Chondrocyte (in vitro differentiated cells): Measurements from ENCODE around the gene NDE1. TPM values are rescaled to one million over a fixed set of nuclear protein-coding genes. Genes with fewer than 3 reads are reported as not detected.

ENCODE experiments used
- DNase-seq: peaks from one replicate; pipeline ENCODE4 v3.0.0; 2021; ENCODE audit warnings: mixed read lengths, low spot score
- H3K27ac Mint-ChIP-seq: one replicate; pipeline ENCODE4 v1.8.0; 2021; ENCODE audit warnings: mild to moderate bottlenecking, moderate library complexity, mixed read lengths; ENCODE audit not compliant: unreplicated experiment
- H3K27me3 Mint-ChIP-seq: 2 replicates; pipeline ENCODE4 v1.8.0; 2021; ENCODE audit warnings: low read depth, mixed read lengths
- H3K36me3 Mint-ChIP-seq: 2 replicates; pipeline ENCODE4 v1.8.0; 2021; ENCODE audit warnings: low read depth, mixed read lengths
- H3K4me1 Mint-ChIP-seq: 2 replicates; pipeline ENCODE4 v1.8.0; 2021; ENCODE audit warnings: low read depth, mild to moderate bottlenecking, mixed read lengths
- H3K4me3 Mint-ChIP-seq: one replicate; pipeline ENCODE4 v1.8.0; 2021; ENCODE audit warnings: mild to moderate bottlenecking, moderate library complexity, mixed read lengths; ENCODE audit not compliant: unreplicated experiment
- H3K9me3 Mint-ChIP-seq: 2 replicates; pipeline ENCODE4 v1.8.0; 2021; ENCODE audit warnings: low read depth, mixed read lengths
- total RNA-seq: library from RNA; stranded (reverse); gene quantifications from 3 replicates; pipeline ENCODE4 v1.2.1, GENCODE V29; 2021
- TF ChIP-seq, protein P1 (sequence below): fragments of 200-600 bp; sonication (generic); IDR thresholded peaks from 2 replicates; pipeline ENCODE4 v1.5.0; 2021; ENCODE audit warnings: antibody characterized with exemption, mild to moderate bottlenecking, moderate library complexity

The NDE1 gene
- total RNA-seq, 1 donor from 2014 or later = 32.3 TPM

DNA sequence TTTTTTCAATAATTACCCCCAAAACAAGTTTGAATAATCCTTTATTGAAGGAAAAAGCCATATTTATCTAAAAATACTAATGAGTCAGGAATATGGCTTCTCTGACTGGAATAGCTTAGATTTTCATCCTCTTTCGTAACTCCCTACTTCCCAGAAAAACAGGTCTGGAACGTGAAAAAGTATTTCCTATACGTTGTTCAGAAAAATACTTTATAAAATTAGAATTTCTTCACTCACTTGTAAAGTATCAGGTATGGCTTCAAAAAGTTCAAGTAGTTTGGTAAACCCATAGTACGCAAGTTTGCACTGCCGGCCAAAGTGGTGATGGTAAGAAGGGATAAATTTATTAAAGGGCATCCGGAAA lies 40.8 kb upstream of the NDE1 start:
- Mint-ChIP-seq H3K9me3 (no peaks in the 10 kb centered on the region), H3K27me3 (no peaks in the 10 kb centered on the region), H3K36me3 (peaks cover 50% of the 10 kb centered on the region), H3K4me3 (no peak overlapping the region), H3K27ac (no peak overlapping the region), H3K4me1 (peaks cover 2% of the 10 kb centered on the region)
- no peak for DNase-seq
- TF ChIP-seq, protein P1, sequence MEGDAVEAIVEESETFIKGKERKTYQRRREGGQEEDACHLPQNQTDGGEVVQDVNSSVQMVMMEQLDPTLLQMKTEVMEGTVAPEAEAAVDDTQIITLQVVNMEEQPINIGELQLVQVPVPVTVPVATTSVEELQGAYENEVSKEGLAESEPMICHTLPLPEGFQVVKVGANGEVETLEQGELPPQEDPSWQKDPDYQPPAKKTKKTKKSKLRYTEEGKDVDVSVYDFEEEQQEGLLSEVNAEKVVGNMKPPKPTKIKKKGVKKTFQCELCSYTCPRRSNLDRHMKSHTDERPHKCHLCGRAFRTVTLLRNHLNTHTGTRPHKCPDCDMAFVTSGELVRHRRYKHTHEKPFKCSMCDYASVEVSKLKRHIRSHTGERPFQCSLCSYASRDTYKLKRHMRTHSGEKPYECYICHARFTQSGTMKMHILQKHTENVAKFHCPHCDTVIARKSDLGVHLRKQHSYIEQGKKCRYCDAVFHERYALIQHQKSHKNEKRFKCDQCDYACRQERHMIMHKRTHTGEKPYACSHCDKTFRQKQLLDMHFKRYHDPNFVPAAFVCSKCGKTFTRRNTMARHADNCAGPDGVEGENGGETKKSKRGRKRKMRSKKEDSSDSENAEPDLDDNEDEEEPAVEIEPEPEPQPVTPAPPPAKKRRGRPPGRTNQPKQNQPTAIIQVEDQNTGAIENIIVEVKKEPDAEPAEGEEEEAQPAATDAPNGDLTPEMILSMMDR = no peak

DNA sequence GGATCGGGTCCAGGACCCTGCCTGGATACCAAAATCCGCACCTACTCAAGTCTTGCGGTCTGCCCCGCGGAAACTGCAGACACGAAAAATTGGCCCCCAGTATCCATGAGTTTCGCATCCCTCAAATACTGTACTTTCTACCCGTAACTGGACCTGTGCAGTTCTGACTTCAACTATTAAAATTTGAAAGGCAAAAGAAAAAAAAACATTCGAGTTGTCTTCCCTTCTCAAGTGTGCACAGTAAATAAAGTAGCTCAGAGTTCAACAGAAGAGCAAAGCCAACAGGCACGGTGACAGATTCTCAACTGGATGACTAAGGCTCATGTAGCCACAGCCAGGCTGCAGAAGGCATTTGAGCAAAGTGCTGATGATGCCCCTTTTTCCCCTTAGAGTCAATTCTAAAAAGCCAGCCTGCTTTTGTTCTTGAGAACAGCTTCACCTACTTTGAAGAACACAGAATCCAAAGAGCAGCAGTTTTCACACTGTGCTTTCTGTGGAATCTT lies 39.6 kb upstream of the NDE1 start:
- DNase-seq = no peak
- H3K4me3 Mint-ChIP-seq = no peak overlapping the region
- H3K9me3 Mint-ChIP-seq = no peaks in the 10 kb centered on the region
- peaks cover 2% of the 10 kb centered on the region for H3K4me1 Mint-ChIP-seq
- H3K27ac Mint-ChIP-seq = no peak overlapping the region
- TF ChIP-seq, protein P1 = no peak
- H3K27me3 Mint-ChIP-seq = no peaks in the 10 kb centered on the region
- peaks cover 50% of the 10 kb centered on the region for H3K36me3 Mint-ChIP-seq

DNA sequence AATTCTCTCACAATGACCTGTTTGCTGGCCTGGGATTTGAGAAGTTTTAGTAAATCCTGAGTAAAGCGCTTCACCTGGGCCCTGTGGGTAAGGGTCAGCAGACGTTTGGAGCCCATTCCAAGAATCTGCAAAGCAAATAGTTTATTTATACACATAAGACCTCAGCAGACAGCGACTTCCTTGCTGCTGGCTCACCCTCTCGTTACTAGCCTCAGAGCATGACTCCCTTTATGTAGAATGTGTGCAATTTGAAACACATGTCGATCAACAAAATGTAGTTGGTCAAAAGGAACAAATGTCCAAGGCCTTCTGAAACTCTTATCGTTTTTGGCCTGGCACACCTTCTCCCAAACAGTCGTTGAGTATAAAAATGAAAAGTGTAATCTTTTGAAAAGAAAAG lies 38.4 kb upstream of the NDE1 start:
- TF ChIP-seq, protein P1 = no peak
- no peak for DNase-seq
- no peaks in the 10 kb centered on the region for H3K27me3 Mint-ChIP-seq

DNA sequence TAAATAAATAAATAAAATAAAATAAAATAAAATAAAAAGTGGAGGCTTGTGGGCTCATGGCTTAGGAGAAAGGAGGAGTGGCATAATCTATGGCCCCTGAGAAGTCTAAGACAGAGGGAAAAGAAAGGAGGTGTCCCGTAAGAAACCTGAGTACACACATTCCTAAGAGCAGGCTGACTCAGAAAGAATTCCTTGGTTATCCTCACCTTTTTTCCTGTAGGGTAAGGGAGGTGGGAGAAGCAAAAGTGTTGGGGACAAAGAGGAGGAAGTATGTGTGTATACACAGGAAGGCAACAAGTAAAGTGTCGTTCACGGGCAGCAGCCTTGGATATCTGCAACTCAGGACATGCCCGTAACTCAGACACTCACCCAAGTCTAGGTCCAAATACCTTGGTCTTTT lies 36.4 kb upstream of the NDE1 start:
- peaks cover 51% of the 10 kb centered on the region for H3K36me3 Mint-ChIP-seq
- H3K27ac Mint-ChIP-seq = no peak overlapping the region
- no peak for DNase-seq
- H3K9me3 Mint-ChIP-seq = no peaks in the 10 kb centered on the region
- peaks cover 7% of the 10 kb centered on the region for H3K4me1 Mint-ChIP-seq
- TF ChIP-seq, protein P1 = no peak
- no peak overlapping the region for H3K4me3 Mint-ChIP-seq
- no peaks in the 10 kb centered on the region for H3K27me3 Mint-ChIP-seq

More for the DNA sequence above, 38.4 kb upstream of the NDE1 start:
- Mint-ChIP-seq H3K4me3 (no peak overlapping the region), H3K4me1 (peaks cover 2% of the 10 kb centered on the region), H3K36me3 (peaks cover 49% of the 10 kb centered on the region), H3K9me3 (no peaks in the 10 kb centered on the region), H3K27ac (no peak overlapping the region)

DNA sequence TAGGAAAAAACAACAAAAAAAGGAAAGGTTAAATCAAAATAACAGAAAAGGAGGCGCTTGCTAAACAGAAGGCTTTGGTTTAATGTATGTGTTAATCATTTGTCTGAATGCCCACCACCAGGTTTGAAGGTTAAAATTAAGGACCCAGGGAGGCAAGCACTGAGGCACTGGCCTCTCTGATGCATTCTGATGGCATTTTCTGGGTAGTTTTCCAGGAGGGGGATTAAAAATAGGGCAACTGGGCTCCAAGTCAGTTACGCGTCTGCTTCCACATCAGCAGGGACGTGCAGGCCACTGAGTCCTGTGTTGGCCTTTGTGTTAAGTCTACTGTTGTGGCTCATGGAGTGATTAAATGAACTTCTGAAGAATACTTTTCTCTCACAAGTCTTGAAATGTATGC lies 34.0 kb upstream of the NDE1 start:
- Mint-ChIP-seq H3K36me3 (peaks cover 48% of the 10 kb centered on the region), H3K4me1 (peaks cover 14% of the 10 kb centered on the region)
- DNase-seq = no peak

More for the DNA sequence above, 34.0 kb upstream of the NDE1 start:
- TF ChIP-seq, protein P1 = no peak
- Mint-ChIP-seq H3K4me3 (no peak overlapping the region), H3K27me3 (no peaks in the 10 kb centered on the region), H3K27ac (no peak overlapping the region), H3K9me3 (no peaks in the 10 kb centered on the region)
